Peyer's patch (tissue), 4 donors: ENCODE data around the gene SLC29A2.
"Not testable (repeated sequence)": the region's sequence is repeated elsewhere in the genome, so short reads cannot be mapped to it uniquely, and the experiment has no call there.

ENCODE experiments used
- CTCF ChIP-seq, 6 experiments: fragments of 450-650 bp in 4 of 6; fragments of 200-600 bp in 2 of 6; sonication (generic) in 1 of 6; IDR thresholded peaks; one replicate each; pipeline ENCODE4 v1.5.1; 2017 to 2019; ENCODE audit warnings: antibody characterized with exemption in 6 of 6, mild to moderate bottlenecking in 3 of 6, moderate library complexity in 1 of 6
- POLR2A ChIP-seq, 2 donors: fragments of 450-650 bp; IDR thresholded peaks; one replicate each; pipeline ENCODE4 v1.5.1; 2017; ENCODE audit warnings: antibody characterized with exemption in 2 of 2, mild to moderate bottlenecking in 2 of 2, moderate library complexity in 2 of 2

- TF ChIP-seq CTCF, POLR2A (IDR thresholded peaks at IDR 0.05): not testable (repeated sequence)
Measured at GRCh38 chr11:66373690-66374287, 2.2 kb upstream of the SLC29A2 start.
